Mesothelial cell of epicardium (in vitro differentiated cells): ENCODE measurements around the gene NLRC4. TPM values are rescaled to one million over a fixed set of nuclear protein-coding genes. Genes with fewer than 3 reads are reported as not detected.
"Not testable (repeated sequence)": the region's sequence is repeated elsewhere in the genome, so short reads cannot be mapped to it uniquely, and the experiment has no call there.

Experiments
- DNase-seq, 2 experiments: peaks; one replicate each; pipeline ENCODE4 v3.0.0; 2021; ENCODE audit warnings: low spot score in 2 of 2; ENCODE audit not compliant: unreplicated experiment in 2 of 2
- H3K27ac Mint-ChIP-seq: 2 replicates; pipeline ENCODE4 v1.8.0; 2021; ENCODE audit warnings: mixed read lengths
- H3K27me3 Mint-ChIP-seq: 2 replicates; pipeline ENCODE4 v1.8.0; 2021; ENCODE audit warnings: low read depth, mixed read lengths
- H3K36me3 Mint-ChIP-seq: 2 replicates; pipeline ENCODE4 v1.8.0; 2021; ENCODE audit warnings: mixed read lengths
- H3K4me1 Mint-ChIP-seq: 2 replicates; pipeline ENCODE4 v1.8.0; 2021; ENCODE audit warnings: mixed read lengths
- H3K4me3 Mint-ChIP-seq: 2 replicates; pipeline ENCODE4 v1.8.0; 2021; ENCODE audit warnings: mild to moderate bottlenecking, moderate library complexity, mixed read lengths
- H3K9me3 Mint-ChIP-seq: 2 replicates; pipeline ENCODE4 v1.8.0; 2021; ENCODE audit warnings: mixed read lengths
- CTCF ChIP-seq: fragments of 200-600 bp; sonication (generic); IDR thresholded peaks from one replicate; pipeline ENCODE4 v1.5.0; 2021; ENCODE audit warnings: antibody characterized with exemption; ENCODE audit not compliant: unreplicated experiment
- total RNA-seq: library from RNA; stranded (reverse); gene quantifications from 3 replicates; pipeline ENCODE4 v1.2.1, GENCODE V29; 2021

NLRC4 gene, protein sequence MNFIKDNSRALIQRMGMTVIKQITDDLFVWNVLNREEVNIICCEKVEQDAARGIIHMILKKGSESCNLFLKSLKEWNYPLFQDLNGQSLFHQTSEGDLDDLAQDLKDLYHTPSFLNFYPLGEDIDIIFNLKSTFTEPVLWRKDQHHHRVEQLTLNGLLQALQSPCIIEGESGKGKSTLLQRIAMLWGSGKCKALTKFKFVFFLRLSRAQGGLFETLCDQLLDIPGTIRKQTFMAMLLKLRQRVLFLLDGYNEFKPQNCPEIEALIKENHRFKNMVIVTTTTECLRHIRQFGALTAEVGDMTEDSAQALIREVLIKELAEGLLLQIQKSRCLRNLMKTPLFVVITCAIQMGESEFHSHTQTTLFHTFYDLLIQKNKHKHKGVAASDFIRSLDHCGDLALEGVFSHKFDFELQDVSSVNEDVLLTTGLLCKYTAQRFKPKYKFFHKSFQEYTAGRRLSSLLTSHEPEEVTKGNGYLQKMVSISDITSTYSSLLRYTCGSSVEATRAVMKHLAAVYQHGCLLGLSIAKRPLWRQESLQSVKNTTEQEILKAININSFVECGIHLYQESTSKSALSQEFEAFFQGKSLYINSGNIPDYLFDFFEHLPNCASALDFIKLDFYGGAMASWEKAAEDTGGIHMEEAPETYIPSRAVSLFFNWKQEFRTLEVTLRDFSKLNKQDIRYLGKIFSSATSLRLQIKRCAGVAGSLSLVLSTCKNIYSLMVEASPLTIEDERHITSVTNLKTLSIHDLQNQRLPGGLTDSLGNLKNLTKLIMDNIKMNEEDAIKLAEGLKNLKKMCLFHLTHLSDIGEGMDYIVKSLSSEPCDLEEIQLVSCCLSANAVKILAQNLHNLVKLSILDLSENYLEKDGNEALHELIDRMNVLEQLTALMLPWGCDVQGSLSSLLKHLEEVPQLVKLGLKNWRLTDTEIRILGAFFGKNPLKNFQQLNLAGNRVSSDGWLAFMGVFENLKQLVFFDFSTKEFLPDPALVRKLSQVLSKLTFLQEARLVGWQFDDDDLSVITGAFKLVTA
- total RNA-seq = not detected in 3 replicates

GRCh38 chr2:32264422-32265105 is at the start of gene NLRC4:
NLRC4 (minus strand) TSS chr2:32264886; CDS start chr2:32256775, 8,111 bp downstream.
- Mint-ChIP-seq H3K27me3 (peaks cover 31% of the 10 kb centered on the region), H3K9me3 (no peaks in the 10 kb centered on the region), H3K27ac (no peak within 1 kb of the TSS), H3K4me3 (no peak within 1 kb of the TSS), H3K36me3 (no peaks in the 10 kb centered on the region), H3K4me1 (no peaks in the 10 kb centered on the region)
- no peak for DNase-seq
- no peak for TF ChIP-seq CTCF

- H3K4me1 Mint-ChIP-seq = no peaks in the 10 kb centered on the region
- H3K36me3 Mint-ChIP-seq = peaks cover 11% of the 10 kb centered on the region
- no peak overlapping the region for H3K27ac Mint-ChIP-seq
- no peak overlapping the region for H3K4me3 Mint-ChIP-seq
- no peaks in the 10 kb centered on the region for H3K9me3 Mint-ChIP-seq
- H3K27me3 Mint-ChIP-seq = no peaks in the 10 kb centered on the region
- TF ChIP-seq CTCF = no peak
- no peak for DNase-seq
Observed at GRCh38 chr2:32310577-32310976, 45.9 kb upstream of the NLRC4 start.

DNA sequence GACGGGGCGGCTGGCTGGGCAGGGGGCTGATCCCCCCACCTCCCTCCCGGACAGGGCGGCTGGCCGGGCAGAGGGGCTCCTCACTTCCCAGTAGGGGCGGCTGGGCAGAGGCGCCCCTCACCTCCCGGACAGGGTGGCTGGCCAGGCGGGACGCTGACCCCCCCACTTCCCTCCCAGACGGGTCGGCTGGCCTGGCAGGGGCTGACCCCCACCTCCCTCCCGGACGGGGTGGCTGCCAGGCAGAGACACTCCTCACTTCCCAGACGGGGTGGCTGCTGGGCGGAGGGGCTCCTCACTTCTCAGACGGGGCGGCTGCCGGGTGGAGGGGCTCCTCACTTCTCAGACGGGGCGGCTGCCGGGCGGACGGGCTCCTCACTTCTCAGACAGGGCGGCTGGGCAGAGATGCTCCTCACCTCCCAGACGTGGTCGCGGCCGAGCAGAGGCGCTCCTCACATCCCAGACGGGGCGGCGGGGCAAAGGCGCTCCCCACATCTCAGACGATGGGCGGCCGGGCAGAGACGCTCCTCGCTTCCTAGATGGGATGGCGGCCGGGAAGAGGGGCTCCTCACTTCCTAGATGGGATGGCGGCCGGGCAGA is 29.4 kb upstream of the NLRC4 start:
- not testable (repeated sequence) for DNase-seq, H3K4me3 Mint-ChIP-seq, H3K4me1 Mint-ChIP-seq, H3K27ac Mint-ChIP-seq, H3K9me3 Mint-ChIP-seq, H3K27me3 Mint-ChIP-seq
- peaks cover 29% of the 10 kb centered on the region for H3K36me3 Mint-ChIP-seq

GRCh38 chr2:32293493-32293892 is 28.8 kb upstream of the NLRC4 start:
- not testable (repeated sequence) for H3K4me3 Mint-ChIP-seq, H3K4me1 Mint-ChIP-seq, DNase-seq, H3K9me3 Mint-ChIP-seq, H3K27me3 Mint-ChIP-seq, H3K27ac Mint-ChIP-seq
- H3K36me3 Mint-ChIP-seq = peaks cover 28% of the 10 kb centered on the region

- no peak overlapping the region for H3K27ac Mint-ChIP-seq
- no peak for DNase-seq
- H3K9me3 Mint-ChIP-seq = peaks cover 3% of the 10 kb centered on the region
- H3K27me3 Mint-ChIP-seq = no peaks in the 10 kb centered on the region
- H3K4me1 Mint-ChIP-seq = peaks cover 8% of the 10 kb centered on the region
- peaks cover 25% of the 10 kb centered on the region for H3K36me3 Mint-ChIP-seq
- TF ChIP-seq CTCF = no peak
- no peak overlapping the region for H3K4me3 Mint-ChIP-seq
Observed at GRCh38 chr2:32291746-32292145, 27.1 kb upstream of the NLRC4 start.

- peaks cover 17% of the 10 kb centered on the region for H3K36me3 Mint-ChIP-seq
- no peak for DNase-seq
- no peaks in the 10 kb centered on the region for H3K9me3 Mint-ChIP-seq
- TF ChIP-seq CTCF = no peak
- no peaks in the 10 kb centered on the region for H3K27me3 Mint-ChIP-seq
- peaks cover 8% of the 10 kb centered on the region for H3K4me1 Mint-ChIP-seq
- no peak overlapping the region for H3K27ac Mint-ChIP-seq
- no peak overlapping the region for H3K4me3 Mint-ChIP-seq
Observed at GRCh38 chr2:32290000-32290339, 25.3 kb upstream of the NLRC4 start.
